ENCODE results near the gene GPC6.
"Not testable (repeated sequence)": the region's sequence is repeated elsewhere in the genome, so short reads cannot be mapped to it uniquely, and the experiment has no call there.

Gene GPC6

GRCh38 chr13:93200626-93201025, 26.0 kb upstream of the GPC6 start:
- no peak for DNase-seq (ENCODE audit: low read depth)
- no peak for TF ChIP-seq CTCF (conservative IDR thresholded peaks at IDR 0.05; ENCODE audit: low read depth, low read length)
- no peak overlapping the region for H3K4me3 ChIP-seq (ENCODE audit: low read length)

GRCh38 chr13:93201992-93202558, 24.5 kb upstream of the GPC6 start:
- no peak for DNase-seq (ENCODE audit: low read depth)
- no peak for TF ChIP-seq CTCF (conservative IDR thresholded peaks at IDR 0.05; ENCODE audit: low read depth, low read length)

GRCh38 chr13:93206778-93207392, 19.7 kb upstream of the GPC6 start:
- H3K4me3 ChIP-seq (ENCODE audit: low read length); DNase-seq (ENCODE audit: low read depth): not testable (repeated sequence)

More at GRCh38 chr13:93201992-93202558, 24.5 kb upstream of the GPC6 start:
- H3K4me3 ChIP-seq (ENCODE audit: low read length) = no peak overlapping the region

GRCh38 chr13:93216122-93216521, 10.5 kb upstream of the GPC6 start:
- H3K4me3 ChIP-seq (ENCODE audit: low read length) = no peak overlapping the region
- no peak for DNase-seq (ENCODE audit: low read depth)
- TF ChIP-seq CTCF (conservative IDR thresholded peaks at IDR 0.05; ENCODE audit: low read depth, low read length) = no peak

- TF ChIP-seq CTCF (conservative IDR thresholded peaks at IDR 0.05; ENCODE audit: low read depth, low read length) = no peak
- no peak for DNase-seq (ENCODE audit: low read depth)
- H3K4me3 ChIP-seq (ENCODE audit: low read length) = no peak overlapping the region
Observed at GRCh38 chr13:93217721-93218261, 8.8 kb upstream of the GPC6 start.

GRCh38 chr13:93218583-93218982, 8.0 kb upstream of the GPC6 start:
- TF ChIP-seq CTCF (conservative IDR thresholded peaks at IDR 0.05; ENCODE audit: low read depth, low read length) = no peak
- no peak overlapping the region for H3K4me3 ChIP-seq (ENCODE audit: low read length)
- no peak for DNase-seq (ENCODE audit: low read depth)

GRCh38 chr13:93220073-93220472, 6.5 kb upstream of the GPC6 start:
- no peak for TF ChIP-seq CTCF (conservative IDR thresholded peaks at IDR 0.05; ENCODE audit: low read depth, low read length)
- H3K4me3 ChIP-seq (ENCODE audit: low read length) = no peak overlapping the region
- DNase-seq (ENCODE audit: low read depth) = no peak
